Measurements from ENCODE around the gene STARD5. TPM values are rescaled to one million over a fixed set of nuclear protein-coding genes. Genes with fewer than 3 reads are reported as not detected.
A peak's percentile ranks its signal among the peaks of the same experiment; 100 is the strongest.

STARD5 gene
- total RNA-seq, 1 donor from 2014 or later = 2.4 TPM

DNA sequence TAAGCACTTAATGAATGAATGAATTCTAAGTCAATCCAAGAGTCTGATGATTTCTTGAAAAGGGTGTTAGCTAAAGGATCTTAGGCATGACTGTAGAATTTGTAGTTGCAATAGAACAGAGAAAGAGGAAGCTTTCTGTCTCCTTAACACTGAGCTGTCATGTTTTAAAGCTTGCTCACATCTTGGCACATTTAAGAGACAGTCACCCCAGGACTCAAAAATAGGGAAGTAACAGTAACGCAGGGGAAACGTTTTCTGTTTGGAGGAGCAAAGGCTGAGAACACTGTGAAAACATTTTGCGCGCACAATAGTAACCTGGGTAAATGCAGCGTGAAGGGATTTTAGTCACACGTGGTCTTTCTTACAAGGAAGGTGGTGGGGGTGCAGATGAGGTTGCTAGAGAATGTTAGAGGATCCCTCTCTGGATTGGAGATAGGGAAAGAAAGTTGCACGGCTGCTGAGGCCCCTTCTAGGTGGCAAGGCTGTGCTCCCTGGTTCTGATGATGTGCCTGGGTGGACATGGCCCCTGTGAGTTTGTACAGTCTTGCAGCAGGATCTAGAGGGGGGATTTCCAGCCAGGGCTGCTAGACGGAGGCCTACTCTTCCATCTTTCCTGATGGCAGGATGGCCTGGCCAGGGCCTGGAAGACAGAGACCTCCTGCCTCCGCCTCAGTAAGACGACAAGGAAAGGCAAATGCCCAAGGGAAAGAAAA lies 12.0 kb downstream of the STARD5 start:
- Mint-ChIP-seq H3K27ac (ENCODE audit: unreplicated experiment) (peak overlapping the region; percentile 64), H3K9me3 (no peaks in the 10 kb centered on the region), H3K36me3 (ENCODE audit: low read depth) (no peaks in the 10 kb centered on the region), H3K4me1 (no peaks in the 10 kb centered on the region), H3K4me3 (no peak overlapping the region), H3K27me3 (ENCODE audit: low read depth) (no peaks in the 10 kb centered on the region)
- DNase-seq (ENCODE audit: low read depth, low spot score) = no peak
- TF ChIP-seq, protein P1, sequence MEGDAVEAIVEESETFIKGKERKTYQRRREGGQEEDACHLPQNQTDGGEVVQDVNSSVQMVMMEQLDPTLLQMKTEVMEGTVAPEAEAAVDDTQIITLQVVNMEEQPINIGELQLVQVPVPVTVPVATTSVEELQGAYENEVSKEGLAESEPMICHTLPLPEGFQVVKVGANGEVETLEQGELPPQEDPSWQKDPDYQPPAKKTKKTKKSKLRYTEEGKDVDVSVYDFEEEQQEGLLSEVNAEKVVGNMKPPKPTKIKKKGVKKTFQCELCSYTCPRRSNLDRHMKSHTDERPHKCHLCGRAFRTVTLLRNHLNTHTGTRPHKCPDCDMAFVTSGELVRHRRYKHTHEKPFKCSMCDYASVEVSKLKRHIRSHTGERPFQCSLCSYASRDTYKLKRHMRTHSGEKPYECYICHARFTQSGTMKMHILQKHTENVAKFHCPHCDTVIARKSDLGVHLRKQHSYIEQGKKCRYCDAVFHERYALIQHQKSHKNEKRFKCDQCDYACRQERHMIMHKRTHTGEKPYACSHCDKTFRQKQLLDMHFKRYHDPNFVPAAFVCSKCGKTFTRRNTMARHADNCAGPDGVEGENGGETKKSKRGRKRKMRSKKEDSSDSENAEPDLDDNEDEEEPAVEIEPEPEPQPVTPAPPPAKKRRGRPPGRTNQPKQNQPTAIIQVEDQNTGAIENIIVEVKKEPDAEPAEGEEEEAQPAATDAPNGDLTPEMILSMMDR (conservative IDR thresholded peaks at IDR 0.05) = no peak

DNA sequence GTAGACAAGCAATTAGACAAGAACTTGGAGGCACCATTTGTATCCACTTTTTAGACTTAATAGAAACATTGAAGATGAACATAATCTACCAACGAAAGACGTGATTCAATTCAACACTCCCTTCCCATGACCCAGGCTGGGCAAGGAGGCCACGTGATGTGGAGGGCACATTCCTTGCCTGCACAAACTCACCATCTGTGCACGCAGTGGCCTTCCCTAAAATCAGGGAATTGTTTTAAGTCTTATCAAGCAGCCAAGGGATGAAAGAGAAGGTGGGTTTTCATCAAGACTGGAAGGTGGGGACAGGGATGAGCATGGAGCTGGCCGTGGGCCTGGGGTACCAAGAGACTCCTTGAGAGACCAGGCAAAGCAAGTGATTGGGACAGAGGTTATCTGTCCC lies 13.5 kb downstream of the STARD5 start:
- no peak overlapping the region for H3K27ac Mint-ChIP-seq (ENCODE audit: unreplicated experiment)
- TF ChIP-seq, protein P1 (conservative IDR thresholded peaks at IDR 0.05) = no peak
- H3K27me3 Mint-ChIP-seq (ENCODE audit: low read depth) = no peaks in the 10 kb centered on the region
- H3K9me3 Mint-ChIP-seq = no peaks in the 10 kb centered on the region
- DNase-seq (ENCODE audit: low read depth, low spot score) = no peak
- H3K4me1 Mint-ChIP-seq = no peaks in the 10 kb centered on the region
- H3K36me3 Mint-ChIP-seq (ENCODE audit: low read depth) = no peaks in the 10 kb centered on the region
- H3K4me3 Mint-ChIP-seq = no peak overlapping the region

DNA sequence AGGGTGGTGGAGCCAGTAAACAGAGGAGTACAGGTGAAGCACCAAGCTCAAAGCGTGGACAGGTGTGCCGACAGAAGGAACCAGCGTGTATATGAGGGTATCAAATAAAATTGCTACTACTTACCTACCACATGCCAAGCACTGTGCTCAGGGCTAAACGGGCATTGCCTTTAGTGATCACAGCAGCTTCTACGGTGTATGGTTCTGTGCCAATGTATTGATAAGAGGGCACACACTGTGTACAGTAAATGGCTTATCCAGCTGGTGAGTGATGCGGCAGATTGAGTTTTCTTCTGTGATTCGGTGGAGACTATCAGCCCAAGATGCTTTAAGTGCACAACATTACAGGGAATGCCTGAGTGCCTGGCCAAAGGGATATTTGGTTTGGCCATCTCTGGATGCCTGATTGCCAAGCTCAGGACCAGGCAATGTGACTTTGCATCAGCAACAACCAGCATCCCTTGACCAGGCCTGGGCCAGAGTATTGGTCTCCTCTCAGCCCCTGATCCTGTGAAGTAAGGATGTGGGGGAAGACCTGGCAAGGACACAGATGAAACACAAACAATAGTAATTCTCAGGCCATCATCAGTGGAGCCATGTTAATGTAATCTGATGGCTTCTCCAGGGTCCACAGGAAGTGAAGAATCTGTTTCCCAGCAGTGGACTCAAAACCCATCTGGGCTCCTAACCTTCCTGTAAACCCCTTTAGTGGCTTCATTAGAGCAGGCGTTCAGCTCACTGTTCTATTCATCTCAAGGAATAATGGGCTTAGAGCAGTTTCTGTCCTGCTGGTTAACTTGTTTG lies 14.1 kb downstream of the STARD5 start:
- Mint-ChIP-seq H3K9me3 (no peaks in the 10 kb centered on the region), H3K27ac (ENCODE audit: unreplicated experiment) (no peak overlapping the region), H3K36me3 (ENCODE audit: low read depth) (no peaks in the 10 kb centered on the region), H3K4me3 (no peak overlapping the region), H3K4me1 (no peaks in the 10 kb centered on the region), H3K27me3 (ENCODE audit: low read depth) (no peaks in the 10 kb centered on the region)
- no peak for DNase-seq (ENCODE audit: low read depth, low spot score)
- TF ChIP-seq, protein P1 (conservative IDR thresholded peaks at IDR 0.05) = no peak

DNA sequence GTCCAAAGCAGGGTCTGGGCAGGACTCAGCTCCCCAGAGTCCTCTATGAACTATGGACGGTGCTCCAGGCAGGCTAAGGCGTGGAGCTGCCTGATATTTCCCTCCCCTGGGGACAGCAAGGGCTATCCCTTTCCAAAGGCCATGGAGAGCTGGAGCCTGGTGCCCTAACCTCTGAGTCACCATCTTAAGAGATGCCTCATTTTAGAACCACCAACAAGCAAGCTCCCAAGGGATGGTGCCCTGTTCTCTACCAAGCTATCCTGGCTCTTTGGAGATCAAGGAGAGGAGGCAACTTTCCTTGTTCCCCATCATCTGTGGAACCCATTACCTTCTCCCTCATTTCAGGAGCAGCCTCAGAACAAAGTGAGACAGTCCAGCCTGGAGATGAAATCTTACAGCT lies 15.7 kb downstream of the STARD5 start:
- H3K27ac Mint-ChIP-seq (ENCODE audit: unreplicated experiment) = no peak overlapping the region
- H3K4me1 Mint-ChIP-seq = peaks cover 16% of the 10 kb centered on the region
- no peak overlapping the region for H3K4me3 Mint-ChIP-seq
- no peaks in the 10 kb centered on the region for H3K36me3 Mint-ChIP-seq (ENCODE audit: low read depth)
- H3K27me3 Mint-ChIP-seq (ENCODE audit: low read depth) = no peaks in the 10 kb centered on the region
- TF ChIP-seq, protein P1 (conservative IDR thresholded peaks at IDR 0.05) = no peak
- H3K9me3 Mint-ChIP-seq = no peaks in the 10 kb centered on the region
- DNase-seq (ENCODE audit: low read depth, low spot score) = no peak

DNA sequence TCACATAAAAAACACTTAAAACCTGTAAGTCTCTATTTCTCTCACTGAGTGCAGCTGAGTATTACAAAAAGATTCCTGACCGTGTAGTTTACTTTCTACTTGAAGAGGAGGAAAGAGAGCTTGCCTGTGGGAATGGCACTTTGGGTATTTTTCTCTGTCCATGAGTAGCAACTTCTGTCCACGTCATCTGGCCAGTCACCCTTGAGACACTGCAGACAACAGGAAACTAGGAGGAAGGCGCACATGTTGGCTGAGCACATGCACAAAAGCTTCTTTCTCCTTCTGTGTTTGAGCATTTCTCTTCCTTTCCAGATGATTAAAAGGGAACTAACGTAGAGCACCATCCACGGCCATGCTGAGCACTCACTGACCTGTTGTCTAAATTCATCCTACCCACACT lies 19.7 kb downstream of the STARD5 start:
- Mint-ChIP-seq H3K4me1 (peaks cover 17% of the 10 kb centered on the region), H3K27me3 (ENCODE audit: low read depth) (no peaks in the 10 kb centered on the region), H3K4me3 (no peak overlapping the region), H3K27ac (ENCODE audit: unreplicated experiment) (peak overlapping the region; percentile 97), H3K36me3 (ENCODE audit: low read depth) (no peaks in the 10 kb centered on the region), H3K9me3 (no peaks in the 10 kb centered on the region)
- no peak for DNase-seq (ENCODE audit: low read depth, low spot score)
- TF ChIP-seq, protein P1 (conservative IDR thresholded peaks at IDR 0.05) = no peak
